GM18519 (cell line): Measurements from ENCODE around the gene TCHP.
"Not testable (repeated sequence)": the region's sequence is repeated elsewhere in the genome, so short reads cannot be mapped to it uniquely, and the experiment has no call there.

Source experiments
- ATAC-seq: cut with Tn5 transposase; IDR thresholded peaks from one replicate; pipeline ENCODE4 v1.9.1; 2021; ENCODE audit warnings: mild to moderate bottlenecking, moderate library complexity; ENCODE audit not compliant: unreplicated experiment, low FRiP score

Gene TCHP

GRCh38 chr12:109899783-109900751 is at the start of gene TCHP:
Gene TCHP (plus strand): TSS chr12:109900274. CDS start chr12:109903027, 2,753 bp downstream.
- no peak for ATAC-seq

DNA sequence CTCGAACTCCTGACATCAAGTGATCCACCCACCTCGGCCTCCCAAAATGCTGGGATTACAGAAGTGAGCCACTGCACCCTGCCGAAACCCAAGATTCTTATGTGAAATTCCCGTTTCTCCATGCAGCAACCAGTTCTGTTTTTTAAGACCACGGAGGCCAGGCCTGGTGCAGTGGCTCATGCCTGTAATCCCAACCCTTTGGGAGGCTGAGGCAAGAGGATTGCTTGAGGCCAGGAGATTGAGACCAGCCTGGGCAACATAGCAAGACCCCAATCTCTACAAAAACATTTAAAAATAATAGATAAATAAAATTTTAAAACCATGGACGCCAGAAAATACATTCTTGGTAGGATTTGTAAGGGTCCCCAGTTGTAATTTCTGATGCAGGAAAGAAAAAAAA is 49.6 kb upstream of the TCHP start:
- ATAC-seq, result not testable (repeated sequence)

DNA sequence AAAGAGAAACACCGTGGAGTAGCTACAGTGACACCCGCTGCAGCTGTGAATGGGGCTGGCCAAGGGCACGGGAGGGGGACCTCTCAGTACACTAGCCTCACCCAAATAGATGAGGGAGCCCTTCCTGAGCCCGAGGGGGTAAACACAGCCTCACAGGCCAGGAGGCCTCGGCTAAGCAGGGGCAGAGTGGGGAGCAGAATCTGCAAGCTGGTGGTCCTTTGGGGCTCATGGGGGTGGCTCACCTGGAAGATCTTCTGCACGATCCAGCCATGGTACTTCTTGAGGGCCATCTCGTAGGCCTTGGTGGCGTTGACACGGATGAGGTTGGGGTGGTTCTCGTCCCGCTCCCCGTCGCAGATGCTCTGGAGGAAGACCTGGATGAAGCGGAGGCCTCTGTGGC is 44.7 kb upstream of the TCHP start:
- ATAC-seq, result no peak

DNA sequence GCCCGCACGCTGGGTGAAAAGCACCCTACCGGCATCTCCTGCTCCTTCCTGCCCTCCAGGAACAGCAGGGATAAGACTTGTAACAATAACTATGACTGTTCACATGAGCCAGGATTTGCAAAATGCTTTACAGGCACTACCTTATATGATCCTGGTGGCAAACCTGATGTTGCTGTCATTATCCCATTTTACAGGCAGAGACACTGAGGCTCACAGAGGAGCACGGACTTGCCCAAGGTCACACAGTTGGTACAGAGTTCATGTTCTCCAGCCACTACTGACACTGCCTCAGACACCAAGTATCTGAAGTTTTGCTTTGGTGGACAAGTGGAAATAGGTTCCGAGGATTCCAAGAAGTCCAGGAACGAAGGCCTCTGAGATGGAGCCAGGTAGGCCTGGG is 42.4 kb upstream of the TCHP start:
- no peak for ATAC-seq

DNA sequence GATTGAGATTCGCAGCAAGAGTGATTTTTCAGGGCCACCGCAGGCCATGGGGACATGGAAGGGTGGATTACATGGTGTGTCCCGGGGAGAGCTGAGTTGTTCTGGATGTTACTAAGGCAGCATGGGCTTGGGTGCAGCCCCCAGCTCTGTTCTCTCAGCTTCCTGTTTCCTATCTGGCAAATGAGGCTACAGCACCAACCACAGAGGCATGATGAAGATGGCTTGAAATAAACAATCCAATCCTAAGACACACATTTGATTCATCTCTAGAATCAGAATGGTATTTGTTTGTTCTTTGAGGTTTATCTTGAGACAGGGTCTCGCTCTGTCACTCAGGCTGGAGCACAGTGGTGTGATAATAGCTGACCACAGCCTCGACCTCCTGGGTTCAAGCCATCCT is 41.3 kb upstream of the TCHP start:
- no peak for ATAC-seq

DNA sequence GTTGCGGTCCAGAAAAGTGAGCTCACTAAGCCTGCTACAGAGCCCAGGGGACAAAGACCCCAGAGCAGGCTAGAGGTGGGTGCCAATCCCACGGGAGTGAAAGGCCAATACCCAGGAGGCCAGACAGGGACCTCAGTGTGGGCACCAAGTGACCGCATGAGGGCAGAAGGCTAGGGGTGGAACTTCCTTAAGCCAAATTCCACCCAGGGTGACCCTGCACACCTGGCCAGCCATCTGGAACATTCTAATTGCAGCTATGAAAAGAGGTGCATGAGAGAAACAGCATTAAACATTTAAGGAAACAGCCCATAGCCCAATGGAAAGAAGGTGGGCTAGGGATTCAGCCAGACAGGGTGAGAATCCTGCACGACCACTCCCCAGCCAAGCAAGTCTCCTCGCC is 39.1 kb upstream of the TCHP start:
- no peak for ATAC-seq

DNA sequence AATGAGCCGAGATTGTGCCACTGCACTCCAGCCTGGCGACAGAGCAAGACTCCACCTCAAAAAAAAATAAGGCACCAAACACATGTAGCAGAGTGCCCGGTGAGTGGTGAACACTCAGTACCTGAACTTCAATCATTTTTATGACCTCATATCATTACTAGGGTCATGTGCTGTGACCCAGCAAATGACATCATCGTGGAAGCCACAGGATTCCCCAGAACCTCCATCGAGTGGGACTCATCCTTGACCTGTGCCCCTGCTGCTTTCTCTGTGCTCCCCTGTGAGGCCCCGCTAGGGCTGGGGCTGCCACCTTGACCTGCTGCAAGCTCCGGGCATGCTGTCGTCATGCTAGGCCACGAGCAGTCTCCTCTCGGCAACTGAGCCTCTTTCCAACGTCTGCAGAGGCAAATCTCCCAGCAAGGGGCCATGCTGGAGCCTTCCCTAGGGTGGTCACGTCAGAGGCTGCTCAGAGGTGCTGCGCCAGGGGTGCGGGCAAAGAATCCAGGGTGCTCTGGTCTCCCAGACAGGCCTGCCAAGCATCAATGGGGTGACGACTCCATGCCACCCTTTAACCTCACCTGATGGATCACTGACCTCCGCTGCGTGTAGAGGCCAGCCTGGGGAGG is 38.3 kb upstream of the TCHP start:
- no peak for ATAC-seq

DNA sequence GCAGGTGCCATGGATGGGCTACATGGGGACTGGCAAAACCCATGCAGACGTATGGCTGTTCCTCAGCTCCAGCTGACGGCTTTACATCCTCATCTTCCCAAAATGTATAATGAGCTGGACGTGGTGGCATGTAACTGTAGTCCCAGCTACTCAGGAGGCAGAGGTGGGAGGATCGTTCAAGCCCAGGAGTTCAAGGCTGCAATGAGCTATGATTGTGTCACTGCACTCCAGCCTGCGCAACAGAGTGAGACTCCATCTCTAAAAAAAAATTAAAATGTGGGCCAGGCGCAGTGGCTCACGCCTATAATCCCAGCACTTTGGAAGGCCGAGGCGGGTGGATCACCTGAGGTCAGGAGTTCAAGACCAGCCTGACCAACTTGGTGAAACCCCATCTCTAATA is 37.6 kb upstream of the TCHP start:
- ATAC-seq, result not testable (repeated sequence)

DNA sequence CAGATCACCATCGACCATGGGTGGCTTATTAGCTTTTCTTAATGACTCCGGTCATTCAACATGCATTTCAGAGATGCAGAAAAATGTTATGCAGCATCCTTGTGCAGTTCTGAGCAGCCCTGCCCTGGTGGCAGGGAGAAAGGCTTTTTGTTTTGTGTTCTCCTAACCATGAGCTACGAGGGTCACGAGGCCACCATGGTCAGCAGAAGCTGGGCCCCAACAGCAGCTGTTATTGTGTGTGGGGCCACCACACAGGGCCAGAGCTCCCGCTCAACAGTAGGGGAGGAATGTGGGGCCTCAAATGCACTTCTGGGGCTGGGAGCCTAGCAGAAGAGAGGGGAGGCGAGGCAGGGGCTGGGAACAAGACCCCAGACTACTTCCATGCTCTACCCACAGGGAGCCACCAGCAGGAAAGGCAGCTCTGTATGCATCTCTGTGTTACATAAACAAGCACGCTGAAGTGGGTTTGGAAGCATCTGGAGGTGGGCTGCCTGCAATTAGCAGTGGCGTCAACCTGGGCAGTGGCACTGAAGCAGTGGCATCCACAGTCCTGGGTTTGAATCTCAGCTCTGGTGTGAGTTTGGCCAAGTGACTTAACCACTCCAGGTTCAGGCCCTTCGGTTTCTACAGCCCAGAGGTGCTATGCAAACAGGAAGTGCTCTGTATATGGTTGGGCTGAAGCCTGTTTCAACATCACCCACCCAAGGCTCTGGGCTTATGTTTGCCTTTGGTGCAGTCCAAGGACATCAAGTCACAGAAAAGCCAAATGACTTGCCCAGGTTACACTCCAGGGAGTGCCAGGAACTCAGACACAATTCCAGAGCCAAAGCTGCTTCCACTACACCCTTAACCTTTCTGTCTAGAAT is 36.0 kb upstream of the TCHP start:
- no peak for ATAC-seq

DNA sequence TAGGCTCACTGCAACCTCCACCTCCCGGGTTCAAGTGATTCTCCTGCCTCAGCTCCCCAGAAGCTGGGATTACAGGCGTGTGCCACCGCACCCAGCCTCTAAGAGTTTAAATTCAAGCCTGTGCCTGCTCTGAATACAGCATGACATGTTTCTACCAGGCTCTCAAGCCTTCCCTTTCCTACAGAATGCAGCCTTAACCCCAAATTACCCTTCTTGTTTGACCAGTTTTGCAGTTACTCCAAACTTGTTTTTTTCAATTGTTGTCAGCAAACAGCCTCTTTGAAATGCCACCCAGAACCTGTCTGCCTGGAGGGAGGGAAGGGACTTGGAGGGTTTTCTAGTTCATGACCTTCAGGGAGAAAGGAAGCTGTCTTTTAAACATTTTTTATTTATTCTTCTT is 35.2 kb upstream of the TCHP start:
- ATAC-seq, result no peak

DNA sequence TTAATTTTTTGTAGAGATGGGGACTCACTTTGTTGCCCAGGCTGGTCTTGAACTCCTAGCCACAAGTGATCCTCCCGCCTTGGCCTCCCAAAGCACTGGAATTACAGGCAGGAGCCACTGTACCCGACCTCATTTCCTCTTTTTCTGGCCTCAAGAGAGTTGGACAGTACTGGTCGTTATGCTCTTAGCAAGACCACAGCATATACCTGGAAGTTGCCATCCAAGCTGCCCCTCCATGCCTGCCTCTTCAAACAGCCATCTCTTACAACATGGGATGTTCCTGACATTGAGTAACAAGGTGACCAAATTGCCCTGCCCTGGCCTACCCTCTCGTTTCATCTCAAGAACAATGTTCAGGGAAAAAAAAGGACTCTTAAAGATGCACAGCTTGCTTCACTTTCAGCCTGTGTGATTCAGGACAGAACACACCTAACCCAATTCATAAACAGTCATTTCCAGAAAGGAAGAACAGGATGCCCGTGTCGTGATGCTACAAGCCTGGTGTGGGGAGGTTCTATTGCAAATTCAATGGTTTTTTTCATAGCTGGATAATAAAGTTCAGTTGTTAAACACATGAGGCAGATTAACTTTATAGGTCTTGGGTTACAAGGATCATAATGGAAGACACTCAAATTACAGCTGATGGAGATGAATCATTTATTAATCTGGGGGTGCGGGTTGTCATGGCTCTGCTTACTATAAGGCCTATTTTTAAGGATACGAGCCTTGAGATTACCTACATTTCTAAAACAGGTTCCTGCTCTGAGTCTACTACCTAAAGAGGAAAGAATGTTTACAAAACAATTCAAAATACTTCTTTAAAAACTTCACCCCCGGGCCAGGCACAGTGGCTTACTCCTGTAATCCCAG is 31.7 kb upstream of the TCHP start:
- no peak for ATAC-seq

- no peak for ATAC-seq
Measured at GRCh38 chr12:109870648-109871047, 29.4 kb upstream of the TCHP start.

- no peak for ATAC-seq
Measured at GRCh38 chr12:109871668-109872314, 28.3 kb upstream of the TCHP start.

DNA sequence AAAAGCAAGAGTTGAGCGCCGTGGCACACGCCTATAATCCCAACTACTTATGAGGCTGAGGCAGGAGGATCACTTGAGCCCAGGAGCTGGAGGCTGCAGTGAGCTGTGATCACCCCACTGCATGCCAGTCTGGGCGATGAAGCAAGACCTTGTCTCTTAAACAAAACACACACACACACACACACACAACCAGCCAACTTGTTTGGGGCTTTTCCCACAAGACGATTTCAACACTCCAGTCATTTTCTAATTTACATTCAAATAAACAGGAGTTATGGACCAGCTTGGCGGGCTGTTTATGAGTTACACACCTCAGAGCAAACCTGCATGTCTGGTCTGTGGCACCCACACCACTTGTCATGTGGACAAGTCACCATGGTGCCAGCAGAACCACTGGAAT is 26.4 kb upstream of the TCHP start:
- no peak for ATAC-seq

GRCh38 chr12:109875572-109876131 is 24.4 kb upstream of the TCHP start:
- ATAC-seq, result no peak

DNA sequence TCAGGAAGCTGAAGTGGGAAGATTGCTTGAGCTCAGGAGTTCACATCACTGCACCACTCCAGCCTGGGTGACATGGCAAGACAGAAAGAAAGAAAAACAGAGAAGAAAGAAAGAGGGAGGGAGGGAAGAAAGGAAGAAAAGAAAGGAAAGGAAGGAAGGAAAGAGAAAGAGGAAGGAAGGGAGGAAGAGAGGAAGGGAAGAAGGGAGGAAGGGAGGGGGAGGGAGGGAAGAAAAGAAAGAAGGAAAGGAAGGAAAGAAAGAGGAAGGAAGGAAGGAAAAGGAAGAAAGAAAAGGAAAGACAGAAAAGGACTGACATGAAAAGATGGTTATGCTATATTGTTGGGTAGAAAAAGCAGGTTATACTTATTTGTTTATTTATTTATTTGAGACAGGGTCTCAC is 23.7 kb upstream of the TCHP start:
- no peak for ATAC-seq

DNA sequence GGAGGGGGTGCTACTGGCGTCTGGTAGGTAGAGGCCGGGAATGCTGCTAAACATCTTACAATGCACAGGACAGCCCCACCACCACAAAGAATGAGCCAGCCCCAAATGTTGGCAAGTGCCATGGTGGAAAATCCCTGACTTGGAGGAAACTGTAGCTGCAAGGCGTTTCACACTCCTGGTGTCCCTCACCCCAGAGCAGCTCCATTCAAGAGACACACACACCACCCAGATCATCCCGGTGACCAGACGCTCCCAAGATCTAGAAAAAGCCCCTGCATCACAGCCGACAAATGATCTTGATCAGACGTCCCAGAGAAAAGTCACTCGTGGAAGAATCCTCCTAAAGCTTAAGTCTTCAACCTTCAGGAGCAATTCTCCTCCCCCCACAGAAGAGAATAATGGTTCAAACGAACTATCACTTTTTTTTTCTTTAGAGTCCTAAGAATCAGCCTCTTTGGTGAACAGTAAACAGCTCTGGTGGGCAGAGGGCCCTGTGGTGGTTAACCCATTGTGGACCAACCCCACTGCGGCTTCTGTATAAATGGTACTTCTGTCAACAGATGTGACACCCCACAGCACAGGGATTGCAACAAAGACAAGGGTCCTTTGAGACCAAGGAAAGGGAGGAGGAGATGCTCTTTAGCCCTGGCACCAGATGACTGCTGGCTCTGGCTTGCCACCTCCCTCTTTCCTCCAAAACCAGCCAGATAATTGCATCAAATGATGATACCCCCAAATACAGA is 22.4 kb upstream of the TCHP start:
- ATAC-seq, result no peak

GRCh38 chr12:109878247-109878625 is 21.8 kb upstream of the TCHP start:
- no peak for ATAC-seq

GRCh38 chr12:109878749-109879148 is 21.3 kb upstream of the TCHP start:
- no peak for ATAC-seq
